Retinal pigment epithelial cell (primary cell): ENCODE measurements around the gene DYDC2.
"Not testable (repeated sequence)": the region's sequence is repeated elsewhere in the genome, so short reads cannot be mapped to it uniquely, and the experiment has no call there.

ENCODE experiments used
- DNase-seq: peaks from one replicate; pipeline ENCODE4 v3.0.0-alpha.2; 2010; ENCODE audit warnings: low read depth
- H3K4me3 ChIP-seq: 2 replicates; pipeline ENCODE4 v1.5.1; 2011; ENCODE audit warnings: mild to moderate bottlenecking, low read length, control low read depth, moderate library complexity
- TF ChIP-seq, protein P1 (sequence below): conservative IDR thresholded peaks from 2 replicates; pipeline ENCODE4 v1.5.1; 2011; ENCODE audit warnings: low read depth, low read length, control low read depth, inconsistent platforms

The DYDC2 gene

DNA sequence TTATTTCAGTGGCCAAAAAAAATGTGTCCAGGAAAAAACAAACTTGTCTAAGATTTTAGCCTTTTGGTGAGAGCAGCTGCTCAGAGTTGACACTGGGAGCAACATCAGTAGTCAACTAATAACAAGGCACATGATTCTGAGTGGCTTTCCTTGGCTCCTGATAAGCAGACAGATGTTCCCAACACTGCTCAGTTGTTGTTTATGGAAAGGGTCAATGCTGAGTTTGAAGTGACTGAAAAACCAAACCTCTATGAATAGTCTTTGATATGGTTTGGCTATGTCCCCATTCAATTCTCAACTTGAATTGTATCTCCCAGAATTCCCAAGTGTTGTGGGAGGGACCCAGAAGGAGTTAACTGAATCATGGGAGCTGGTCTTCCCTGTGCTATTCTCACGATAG is 12.3 kb upstream of the DYDC2 start:
- TF ChIP-seq, protein P1, sequence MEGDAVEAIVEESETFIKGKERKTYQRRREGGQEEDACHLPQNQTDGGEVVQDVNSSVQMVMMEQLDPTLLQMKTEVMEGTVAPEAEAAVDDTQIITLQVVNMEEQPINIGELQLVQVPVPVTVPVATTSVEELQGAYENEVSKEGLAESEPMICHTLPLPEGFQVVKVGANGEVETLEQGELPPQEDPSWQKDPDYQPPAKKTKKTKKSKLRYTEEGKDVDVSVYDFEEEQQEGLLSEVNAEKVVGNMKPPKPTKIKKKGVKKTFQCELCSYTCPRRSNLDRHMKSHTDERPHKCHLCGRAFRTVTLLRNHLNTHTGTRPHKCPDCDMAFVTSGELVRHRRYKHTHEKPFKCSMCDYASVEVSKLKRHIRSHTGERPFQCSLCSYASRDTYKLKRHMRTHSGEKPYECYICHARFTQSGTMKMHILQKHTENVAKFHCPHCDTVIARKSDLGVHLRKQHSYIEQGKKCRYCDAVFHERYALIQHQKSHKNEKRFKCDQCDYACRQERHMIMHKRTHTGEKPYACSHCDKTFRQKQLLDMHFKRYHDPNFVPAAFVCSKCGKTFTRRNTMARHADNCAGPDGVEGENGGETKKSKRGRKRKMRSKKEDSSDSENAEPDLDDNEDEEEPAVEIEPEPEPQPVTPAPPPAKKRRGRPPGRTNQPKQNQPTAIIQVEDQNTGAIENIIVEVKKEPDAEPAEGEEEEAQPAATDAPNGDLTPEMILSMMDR = no peak
- no peak for DNase-seq
- no peak overlapping the region for H3K4me3 ChIP-seq

DNA sequence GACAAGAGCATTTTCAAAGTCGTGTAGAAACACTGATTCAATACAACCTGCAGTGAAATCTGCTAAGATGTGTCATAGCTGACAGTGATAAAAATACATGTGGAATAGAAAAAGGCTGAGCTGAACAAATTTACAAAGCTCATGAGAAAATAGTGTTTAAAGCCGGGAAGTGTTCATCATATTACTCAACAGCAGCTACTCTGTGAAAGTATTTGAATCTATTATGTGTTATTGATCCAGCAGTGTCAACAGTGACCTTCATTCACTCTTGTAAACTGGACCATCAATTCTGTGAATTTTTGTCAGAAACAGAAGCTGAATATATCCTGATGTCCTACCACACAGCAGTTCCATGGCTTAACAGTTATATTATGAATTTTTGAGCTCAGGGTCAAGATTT is 11.7 kb upstream of the DYDC2 start:
- TF ChIP-seq, protein P1 = no peak
- H3K4me3 ChIP-seq = no peak overlapping the region
- DNase-seq = no peak

DNA sequence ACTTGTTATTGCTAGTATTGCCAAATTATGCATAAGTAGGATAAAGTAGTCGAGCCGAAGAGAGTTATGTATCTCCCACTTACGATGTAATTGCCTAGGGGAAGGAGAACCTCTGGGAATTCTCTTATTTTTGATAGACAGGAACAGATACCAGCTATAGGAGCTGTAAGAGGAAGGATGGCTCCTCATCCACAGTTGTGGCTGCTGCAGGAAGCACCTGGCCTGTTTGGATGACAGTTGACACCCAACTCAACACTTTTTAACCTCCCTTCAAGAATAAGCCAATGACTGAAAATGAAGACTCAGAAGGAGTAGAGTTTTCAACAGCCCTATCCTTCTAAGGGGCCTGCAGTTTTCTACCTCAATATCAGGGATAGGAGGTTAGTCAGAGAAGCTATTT is 6.3 kb upstream of the DYDC2 start:
- DNase-seq = no peak
- H3K4me3 ChIP-seq = no peak overlapping the region
- TF ChIP-seq, protein P1 = no peak

DNA sequence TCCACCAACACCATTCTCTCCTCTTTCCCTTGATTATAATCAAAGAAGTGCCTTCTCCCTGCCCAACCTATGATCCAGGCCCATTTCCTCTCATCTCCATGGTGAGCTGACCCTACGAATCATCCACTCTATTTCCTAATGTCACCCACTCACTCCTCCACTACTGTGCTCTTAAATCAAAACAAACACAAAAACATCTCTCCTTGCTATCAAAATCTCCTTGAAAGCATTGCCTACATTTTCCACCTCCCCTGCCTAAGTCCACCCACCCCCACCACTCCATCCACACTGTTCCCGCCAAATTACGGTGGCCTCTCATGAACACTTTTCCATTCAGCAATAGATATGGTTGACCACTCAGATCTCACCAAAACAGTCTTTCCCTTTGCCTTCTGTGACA is 5.4 kb upstream of the DYDC2 start:
- H3K4me3 ChIP-seq = no peak overlapping the region
- TF ChIP-seq, protein P1 = no peak
- DNase-seq = no peak

DNA sequence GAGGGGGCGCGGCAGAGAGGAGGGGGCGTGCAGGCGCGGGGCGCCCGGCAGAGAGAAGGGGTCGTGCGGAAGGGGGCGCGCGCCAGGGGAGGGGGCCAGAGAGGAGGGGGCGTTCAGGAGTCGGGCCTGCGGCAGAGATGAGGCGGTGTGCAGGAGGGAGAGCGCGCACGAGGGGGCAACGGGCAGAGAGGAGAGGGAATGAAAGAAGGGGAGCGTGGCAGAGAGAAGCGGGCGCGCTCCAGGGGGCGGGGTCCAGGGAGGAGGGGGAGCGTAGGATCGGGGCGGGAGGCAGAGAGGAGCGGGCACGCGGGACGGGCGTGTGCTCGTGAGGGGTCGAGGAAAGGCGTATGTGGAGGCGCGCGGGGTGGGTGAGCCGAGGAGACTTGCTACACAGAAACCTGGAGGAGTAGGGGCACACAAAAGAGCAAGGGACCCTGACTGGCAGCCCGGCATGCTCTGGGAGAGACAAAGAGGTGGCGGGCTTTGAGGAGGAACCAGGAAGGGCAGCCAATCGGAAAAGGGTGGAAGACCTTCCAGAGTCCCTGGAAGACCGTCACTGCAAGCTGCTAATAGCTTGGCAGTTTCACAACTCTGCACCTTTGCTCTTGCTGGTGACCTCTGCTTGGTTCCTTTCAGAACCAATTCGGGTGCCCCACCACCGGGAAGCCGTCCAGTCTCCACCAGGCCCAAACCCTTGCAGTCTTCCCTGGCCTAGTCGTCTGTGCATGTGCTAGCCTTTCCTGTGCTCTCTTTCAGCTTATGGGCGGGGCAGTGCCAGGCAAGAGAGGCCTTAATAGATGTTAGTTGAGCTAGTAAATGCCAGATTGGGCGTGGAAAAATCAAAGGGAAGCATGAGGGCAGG is 639 bp downstream of the DYDC2 start:
- peak overlapping the region; percentile 38 for H3K4me3 ChIP-seq
- TF ChIP-seq, protein P1 = no peak
- DNase-seq = no peak

DNA sequence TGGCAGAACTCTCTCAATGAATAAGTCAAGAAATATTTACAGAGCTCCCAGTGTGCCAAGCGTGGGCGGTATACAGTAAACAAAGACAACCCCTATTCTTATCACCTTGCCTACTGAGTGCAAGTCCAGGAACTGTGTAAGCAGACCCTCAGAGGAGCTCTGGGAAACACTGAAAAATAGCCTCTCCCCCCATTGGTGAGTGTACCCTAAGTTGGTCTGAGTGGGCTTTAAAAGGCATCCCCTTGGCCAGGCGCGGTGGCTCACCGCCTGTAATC is 1.2 kb downstream of the DYDC2 start:
- no peak for DNase-seq
- H3K4me3 ChIP-seq = no peak overlapping the region
- TF ChIP-seq, protein P1 = no peak

DNA sequence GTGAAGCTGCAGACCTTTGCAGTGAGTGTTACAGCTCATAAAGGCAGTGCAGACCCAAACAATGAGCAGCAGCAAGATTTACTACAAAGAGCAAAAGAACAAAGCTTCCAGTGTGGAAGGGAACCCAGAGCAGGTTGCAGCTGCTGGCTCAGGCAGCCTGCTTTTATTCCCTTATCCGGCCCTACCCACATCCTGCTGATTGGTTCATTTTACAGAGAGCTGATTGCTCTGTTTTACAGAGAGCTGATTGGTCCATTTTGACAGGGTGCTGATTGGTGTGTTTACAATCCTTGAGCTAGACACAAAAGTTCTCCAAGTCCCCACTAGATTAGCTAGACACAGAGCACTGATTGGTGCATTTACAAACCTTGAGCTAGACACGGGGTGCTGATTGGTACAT is 2.3 kb downstream of the DYDC2 start:
- not testable (repeated sequence) for H3K4me3 ChIP-seq, DNase-seq
